Endothelial cell of umbilical vein (primary cell): Measurements from ENCODE around the gene HECTD1. TPM values are rescaled to one million over a fixed set of nuclear protein-coding genes. Genes with fewer than 3 reads are reported as not detected.

Source experiments
- BruUV-seq: library from RNA; stranded (reverse); fragments of 400-500 nt; replicated peaks from 2 replicates; lab custom pipeline; 2021; lab: Mats Ljungman, UMichigan
- CTCF ChIA-PET: fragments of 300-600, 350-600 bp; sonication (Branson Sonifier 250); formaldehyde crosslinking; loops from one replicate; lab custom pipeline; 2021; ENCODE audit warnings: antibody characterized with exemption, inconsistent platforms; lab: Charles Lee
- POLR2A ChIA-PET: fragments of 300-600, 350-600 bp; sonication (Branson Sonifier 250); formaldehyde crosslinking; loops from one replicate; lab custom pipeline; 2021; ENCODE audit warnings: antibody characterized with exemption, inconsistent platforms; lab: Charles Lee
- DNase-seq: peaks from one replicate; pipeline ENCODE4 v3.0.0-alpha.2; 2011; ENCODE audit warnings: low read depth, low spot score
- FAIRE-seq: peaks from 2 replicates; lab custom pipeline; 2011; peaks lifted over from hg19 to GRCh38; lab: Jason Lieb, UNC
- H2AFZ ChIP-seq: 2 replicates; pipeline ENCODE4 v1.6.0; 2012; ENCODE audit warnings: low read depth, low read length, control low read depth, inconsistent platforms
- H3K27ac ChIP-seq: 2 replicates; pipeline ENCODE4 v1.5.1; 2011; ENCODE audit warnings: low read depth, mild to moderate bottlenecking, control low read depth, low read length, moderate library complexity; ENCODE audit not compliant: insufficient read depth
- H3K27me3 ChIP-seq, 2 experiments: 2 replicates each; pipeline versions ENCODE4 v1.6.0 to v1.6.1; 2011; ENCODE audit warnings: low read length in 2 of 2, mixed read lengths in 1 of 2; ENCODE audit not compliant: control insufficient read depth in 2 of 2, insufficient read depth in 2 of 2
- H3K36me3 ChIP-seq, 2 experiments: 2 replicates in 1 of 2; 3 replicates in 1 of 2; pipeline ENCODE4 v1.5.1; 2011; ENCODE audit warnings: low read length in 2 of 2, mild to moderate bottlenecking in 1 of 2, moderate library complexity in 1 of 2; ENCODE audit not compliant: control insufficient read depth in 2 of 2, insufficient read depth in 2 of 2; ENCODE audit errors: extremely low read depth in 1 of 2
- H3K4me1 ChIP-seq: 3 replicates; pipeline ENCODE4 v1.5.1; 2011; ENCODE audit warnings: mild to moderate bottlenecking, low read length; ENCODE audit not compliant: control insufficient read depth, insufficient read depth; ENCODE audit errors: extremely low read depth
- H3K4me2 ChIP-seq: 2 replicates; pipeline ENCODE4 v1.6.1; 2011; ENCODE audit warnings: low read length, control low read depth, mixed read lengths; ENCODE audit not compliant: insufficient read depth
- H3K4me3 ChIP-seq, 3 experiments: fragments of 200-600 bp in 1 of 3; sonication (generic), shearing (Covaris generic) in 1 of 3; replicated peaks in 1 of 3; 2 replicates each; pipeline ENCODE4 v1.5.1; 2011 to 2016; ENCODE audit warnings: control low read depth in 3 of 3, low read length in 3 of 3, mild to moderate bottlenecking in 2 of 3, inconsistent platforms in 1 of 3, low read depth in 1 of 3, moderate library complexity in 1 of 3; ENCODE audit not compliant: insufficient read depth in 1 of 3
- H3K79me2 ChIP-seq: 2 replicates; pipeline ENCODE4 v1.6.0; 2012; ENCODE audit warnings: low read length, inconsistent platforms; ENCODE audit not compliant: control insufficient read depth, insufficient read depth
- H3K9ac ChIP-seq: replicated peaks from 2 replicates; pipeline ENCODE3; 2011; ENCODE audit warnings: low read length, control low read depth; ENCODE audit not compliant: insufficient read depth; ENCODE audit errors: extremely low read depth
- H3K9me1 ChIP-seq: replicated peaks from 3 replicates; pipeline ENCODE4 v1.6.0; 2011; ENCODE audit warnings: mild to moderate bottlenecking, low read length; ENCODE audit not compliant: control insufficient read depth, insufficient read depth; ENCODE audit errors: extremely low read depth
- H3K9me3 ChIP-seq: replicated peaks from 2 replicates; pipeline ENCODE4 v1.5.1; 2012; ENCODE audit warnings: low read length, inconsistent platforms; ENCODE audit not compliant: control insufficient read depth, insufficient read depth
- H4K20me1 ChIP-seq: replicated peaks from 2 replicates; pipeline ENCODE3; 2011; ENCODE audit warnings: mild to moderate bottlenecking, low read length; ENCODE audit not compliant: control insufficient read depth, insufficient read depth; ENCODE audit errors: extremely low read depth
- CTCF ChIP-seq, 2 donors: IDR thresholded peaks; 1 replicate in 1 of 2; 2 replicates in 1 of 2; pipeline ENCODE4 v1.5.1; 2011; ENCODE audit warnings: low read length in 2 of 2, mild to moderate bottlenecking in 2 of 2, moderate library complexity in 2 of 2, control low read depth in 1 of 2, inconsistent platforms in 1 of 2, low read depth in 1 of 2; ENCODE audit not compliant: insufficient read depth in 1 of 2; ENCODE audit errors: extremely low read depth in 1 of 2
- EZH2 ChIP-seq: IDR thresholded peaks from 2 replicates; pipeline ENCODE4 v1.6.1; 2012; ENCODE audit warnings: borderline replicate concordance, low read depth, mild to moderate bottlenecking, moderate library complexity, low read length, inconsistent platforms; ENCODE audit not compliant: severe bottlenecking
- FOS ChIP-seq: IDR thresholded peaks from 2 replicates; pipeline ENCODE4 v1.6.1; 2011; ENCODE audit warnings: mild to moderate bottlenecking, low read length, moderate library complexity, borderline replicate concordance; ENCODE audit not compliant: insufficient read depth
- GATA2 ChIP-seq: IDR thresholded peaks from 2 replicates; pipeline ENCODE4 v1.7.0; 2011; ENCODE audit warnings: low read depth, mild to moderate bottlenecking, moderate library complexity, mixed read lengths, low read length; ENCODE audit not compliant: insufficient read length, insufficient read depth
- JUN ChIP-seq: IDR thresholded peaks from 2 replicates; pipeline ENCODE4 v1.6.1; 2011; ENCODE audit warnings: borderline replicate concordance, low read depth; ENCODE audit not compliant: insufficient read length, insufficient read depth
- MAX ChIP-seq: IDR thresholded peaks from 2 replicates; pipeline ENCODE4 v1.6.1; 2011; ENCODE audit not compliant: insufficient read depth, insufficient read length
- MYC ChIP-seq: IDR thresholded peaks from one replicate; pipeline ENCODE4 v1.6.1; 2011; ENCODE audit warnings: mild to moderate bottlenecking, low read depth, low read length
- POLR2A ChIP-seq: IDR thresholded peaks from 2 replicates; pipeline ENCODE4 v1.6.1; 2012; ENCODE audit warnings: low read depth, mild to moderate bottlenecking, control low read depth, low read length
- POLR2AphosphoS5 ChIP-seq: IDR thresholded peaks from 2 replicates; pipeline ENCODE4 v1.6.1; 2012; ENCODE audit warnings: low read depth, mild to moderate bottlenecking, control low read depth, low read length, moderate library complexity; ENCODE audit not compliant: insufficient read depth
- dilution Hi-C: fragments of 300-500 bp; cut with MboI; formaldehyde crosslinking; loops from one replicate; pipeline ENCODE4 v1.15.0; 2019; ENCODE audit warnings: low sequenced_read_pairs; ENCODE audit not compliant: extremely low pct_ligation_motif_present
- intact Hi-C: fragments of 100-400 bp; cut with micrococcal nuclease; formaldehyde crosslinking; loops from one replicate; pipeline ENCODE4 v1.10.0; 2022
- polyA plus RNA-seq, 4 experiments: library from polyadenylated mRNA; depleted of rRNA in 3 of 4; stranded (reverse) in 3 of 4; unstranded in 1 of 4; fragments of >200 nt; gene quantifications; 2 replicates each; pipeline versions ENCODE4 v1.2.1 to v1.2.3, GENCODE V29; 2011 to 2012; ENCODE audit warnings: missing spikeins in 1 of 4
- total RNA-seq: library from RNA; stranded (reverse); gene quantifications from 2 replicates; pipeline ENCODE4 v1.2.3, GENCODE V29; 2021

HECTD1 gene
- total and polyA plus RNA-seq, 2 donors (not counting 3 experiments of a cell fraction or from before 2014, with no cell fraction given), result 67.9 to 181 TPM

GRCh38 chr14:31085027-31085426 lies 122.6 kb downstream of the HECTD1 start:
- H3K27me3 ChIP-seq, result no peaks in the 10 kb centered on the region
- TF ChIP-seq FOS (no peak), POLR2AphosphoS5 (no peak), MYC (no peak), JUN (no peak), EZH2 (no peak), POLR2A (no peak), CTCF (IDR thresholded peaks at IDR 0.05; ENCODE audit: extremely low read depth in 1 of 2, insufficient read depth in 1 of 2, low read depth in 1 of 2, low read length in 2 of 2) (no peak), MAX (no peak), GATA2 (no peak)
- H3K9me1 ChIP-seq, result no peaks in the 10 kb centered on the region
- no peak overlapping the region for H2AFZ ChIP-seq
- no peaks in the 10 kb centered on the region for H3K4me1 ChIP-seq
- H3K4me2 ChIP-seq, result no peak overlapping the region
- dilution Hi-C loops (no loop called here), intact Hi-C loops (loop anchor here (10.0 kb wide), 1 partner anchor 430 kb away; no protein-coding TSS in a partner anchor)
- DNase-seq, result no peak
- H3K9ac ChIP-seq, result no peak overlapping the region
- no peaks in the 10 kb centered on the region for H3K79me2 ChIP-seq
- no peak for FAIRE-seq
- BruUV-seq, result no TSS peak
- ChIA-PET CTCF (no interaction called here), POLR2A (no interaction called here)
- no peak overlapping the region for H3K27ac ChIP-seq
- H4K20me1 ChIP-seq, result no peaks in the 10 kb centered on the region
- no peak overlapping the region for H3K4me3 ChIP-seq
- no peaks in the 10 kb centered on the region for H3K9me3 ChIP-seq
- H3K36me3 ChIP-seq, result no peaks in the 10 kb centered on the region
